ENCODE results near the gene GZMM. TPM values are rescaled to one million over a fixed set of nuclear protein-coding genes. Genes with fewer than 3 reads are reported as not detected.
"Not testable (repeated sequence)": the region's sequence is repeated elsewhere in the genome, so short reads cannot be mapped to it uniquely, and the experiment has no call there.

GZMM gene
- total RNA-seq, 4 donors from 2014 or later, result 2.8 to 4.0 TPM; not detected in 2

- Histone ChIP-seq H3K4me3 (no peak overlapping the region), H3K9me3 (no peaks in the 10 kb centered on the region), H3K4me1 (peaks cover 0 to 8% (median 0%) of the 10 kb centered on the region in 4 donors), H3K27ac (no peak overlapping the region), H3K27me3 (no peaks in the 10 kb centered on the region), H3K36me3 (peaks cover 0 to 47% (median 0%) of the 10 kb centered on the region in 3 donors)
- DNase-seq, result no peak
- TF ChIP-seq POLR2A (IDR thresholded peaks at IDR 0.05), result no peak
- no peak for TF ChIP-seq CTCF (IDR thresholded peaks at IDR 0.05)
Measured at GRCh38 chr19:581399-582111, 37.7 kb downstream of the GZMM start.

DNA sequence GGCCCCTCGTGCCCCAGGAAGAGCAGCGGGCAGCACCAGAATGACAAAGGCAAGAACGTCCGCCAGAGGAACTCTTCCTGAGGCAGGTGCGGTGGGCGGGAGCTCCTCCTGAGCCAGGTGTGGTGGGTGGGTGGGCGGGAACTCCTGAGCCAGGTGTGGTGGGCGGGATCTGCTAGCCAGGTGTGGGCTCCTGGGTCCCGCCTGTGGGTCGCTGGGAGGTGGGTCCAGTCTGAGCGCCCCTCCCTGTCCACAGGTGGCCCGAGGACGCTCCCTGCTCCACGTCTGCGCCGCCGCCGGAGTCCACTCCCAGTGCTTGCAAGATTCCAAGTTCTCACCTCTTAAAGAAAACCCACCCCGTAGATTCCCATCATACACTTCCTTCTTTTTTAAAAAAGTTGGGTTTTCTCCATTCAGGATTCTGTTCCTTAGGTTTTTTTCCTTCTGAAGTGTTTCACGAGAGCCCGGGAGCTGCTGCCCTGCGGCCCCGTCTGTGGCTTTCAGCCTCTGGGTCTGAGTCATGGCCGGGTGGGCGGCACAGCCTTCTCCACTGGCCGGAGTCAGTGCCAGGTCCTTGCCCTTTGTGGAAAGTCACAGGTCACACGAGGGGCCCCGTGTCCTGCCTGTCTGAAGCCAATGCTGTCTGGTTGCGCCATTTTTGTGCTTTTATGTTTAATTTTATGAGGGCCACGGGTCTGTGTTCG is 38.8 kb downstream of the GZMM start:
- peaks cover 0 to 47% (median 0%) of the 10 kb centered on the region in 3 donors for H3K36me3 ChIP-seq

GRCh38 chr19:583198-583967 is 39.5 kb downstream of the GZMM start:
- DNase-seq, result no peak
- no peak overlapping the region for H3K27ac ChIP-seq
- TF ChIP-seq POLR2A (IDR thresholded peaks at IDR 0.05), result no peak
- TF ChIP-seq CTCF (IDR thresholded peaks at IDR 0.05), result no peak
- peaks cover 0 to 7% of the 10 kb centered on the region in 2 donors for H3K27me3 ChIP-seq
- no peak overlapping the region for H3K4me3 ChIP-seq
- no peaks in the 10 kb centered on the region for H3K9me3 ChIP-seq
- peaks cover 0 to 47% (median 0%) of the 10 kb centered on the region in 3 donors for H3K36me3 ChIP-seq
- peaks cover 0 to 13% (median 2%) of the 10 kb centered on the region in 4 donors for H3K4me1 ChIP-seq

More for the DNA sequence above, 38.8 kb downstream of the GZMM start:
- H3K4me3 ChIP-seq, result no peak overlapping the region
- no peak for TF ChIP-seq CTCF (IDR thresholded peaks at IDR 0.05)
- TF ChIP-seq POLR2A (IDR thresholded peaks at IDR 0.05), result no peak
- DNase-seq, result no peak
- H3K9me3 ChIP-seq, result no peaks in the 10 kb centered on the region
- H3K27me3 ChIP-seq, result no peaks in the 10 kb centered on the region
- peaks cover 0 to 8% (median 0%) of the 10 kb centered on the region in 4 donors for H3K4me1 ChIP-seq
- no peak overlapping the region for H3K27ac ChIP-seq

DNA sequence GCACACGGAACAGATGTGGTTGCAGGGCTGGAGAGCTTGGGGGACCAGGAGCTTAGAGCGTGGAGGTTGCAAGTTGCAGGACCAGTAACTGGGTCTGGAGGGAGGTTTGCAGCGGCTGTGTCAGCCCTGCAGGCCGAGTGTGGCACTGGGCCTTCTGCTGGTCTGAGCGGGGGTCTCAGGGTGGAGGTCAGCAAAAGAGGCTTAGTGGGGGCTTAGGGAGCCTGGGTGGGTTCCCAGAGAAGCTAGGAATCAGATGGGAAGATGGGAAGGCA is 40.1 kb downstream of the GZMM start:
- Histone ChIP-seq H3K9me3 (no peaks in the 10 kb centered on the region), H3K36me3 (peaks cover 0 to 43% (median 0%) of the 10 kb centered on the region in 3 donors), H3K4me1 (peaks cover 0 to 16% (median 3%) of the 10 kb centered on the region in 4 donors), H3K27me3 (peaks cover 0 to 12% of the 10 kb centered on the region in 2 donors), H3K4me3 (no peak overlapping the region), H3K27ac (no peak overlapping the region)
- no peak for DNase-seq
- TF ChIP-seq POLR2A (IDR thresholded peaks at IDR 0.05) (no peak), CTCF (IDR thresholded peaks at IDR 0.05) (no peak)

GRCh38 chr19:584240-585001 is 40.6 kb downstream of the GZMM start:
- peaks cover 0 to 17% of the 10 kb centered on the region in 2 donors for H3K27me3 ChIP-seq

GRCh38 chr19:585146-585545 is 41.3 kb downstream of the GZMM start:
- peaks cover 0 to 34% (median 0%) of the 10 kb centered on the region in 3 donors for H3K36me3 ChIP-seq
- H3K27ac ChIP-seq, H3K4me3 ChIP-seq, H3K9me3 ChIP-seq, DNase-seq: not testable (repeated sequence)
- H3K4me1 ChIP-seq, result peaks cover 0 to 22% (median 6%) of the 10 kb centered on the region in 4 donors
- peaks cover 0 to 18% of the 10 kb centered on the region in 2 donors for H3K27me3 ChIP-seq

More at GRCh38 chr19:584240-585001, 40.6 kb downstream of the GZMM start:
- Histone ChIP-seq H3K27ac (no peak overlapping the region), H3K4me1 (peaks cover 0 to 21% (median 5%) of the 10 kb centered on the region in 4 donors), H3K4me3 (no peak overlapping the region), H3K9me3 (no peaks in the 10 kb centered on the region), H3K36me3 (peaks cover 0 to 39% (median 0%) of the 10 kb centered on the region in 3 donors)
- peak; percentile 33 to 69 (median 68) for DNase-seq
- TF ChIP-seq POLR2A (IDR thresholded peaks at IDR 0.05) (no peak), CTCF (IDR thresholded peaks at IDR 0.05) (peak; percentile 61 to 88 (median 80))

Data from Peyer's patch (tissue), 4 donors.